NCI-H510A (cell line): ENCODE results near the gene TRABD2B.

Source experiments
- DNase-seq: peaks from one replicate; lab custom pipeline; 2025; lab: John Stamatoyannopoulos, UW

Gene TRABD2B

GRCh38 chr1:48021792-48022191 is 24.6 kb upstream of the TRABD2B start:
- DNase-seq, result no peak

- DNase-seq, result no peak
Observed at GRCh38 chr1:48019714-48020315, 22.6 kb upstream of the TRABD2B start.

DNA sequence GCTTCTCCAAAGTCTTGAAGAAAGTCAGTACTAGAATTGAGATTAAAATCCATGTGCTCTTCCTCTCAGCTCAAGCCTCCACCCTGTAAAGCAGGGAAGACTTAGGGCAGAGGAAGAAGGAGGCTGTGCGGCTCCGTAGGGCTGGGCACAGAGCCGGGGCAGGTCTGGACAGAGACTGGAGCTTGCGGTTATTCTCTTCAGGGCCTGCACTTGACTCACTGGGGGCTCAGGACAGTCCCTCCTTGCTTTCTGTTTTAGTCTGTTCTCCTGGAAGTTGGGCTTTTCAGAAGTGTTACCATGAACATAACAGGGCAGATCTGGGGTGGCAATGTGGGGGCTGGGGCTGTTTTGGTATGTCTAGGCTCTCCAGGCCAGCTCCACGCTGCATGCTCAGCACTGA is 21.6 kb upstream of the TRABD2B start:
- no peak for DNase-seq

- DNase-seq, result no peak
Observed at GRCh38 chr1:48017716-48018115, 20.5 kb upstream of the TRABD2B start.

DNA sequence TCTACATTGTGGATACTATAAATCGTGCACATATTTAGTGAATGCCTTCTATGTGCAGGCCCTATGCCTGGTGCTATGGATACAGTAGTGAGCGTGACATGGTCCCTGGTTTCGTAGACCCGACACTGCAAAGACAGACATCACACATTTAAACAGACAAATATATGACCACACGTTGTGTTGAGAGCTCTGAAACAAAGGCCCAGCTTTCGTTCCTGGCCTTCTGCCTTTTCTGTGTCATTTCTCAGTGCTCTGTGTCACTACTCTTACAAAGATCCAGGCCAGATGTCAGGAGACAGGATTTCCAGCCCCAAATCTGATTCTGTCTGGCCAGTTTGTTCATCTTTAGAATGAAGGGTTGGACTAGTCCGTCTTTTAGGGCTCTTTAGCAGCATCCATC is 19.3 kb upstream of the TRABD2B start:
- no peak for DNase-seq

GRCh38 chr1:48013270-48013669 is 16.1 kb upstream of the TRABD2B start:
- no peak for DNase-seq

- DNase-seq, result no peak
Observed at GRCh38 chr1:48007047-48007446, 9.9 kb upstream of the TRABD2B start.

- DNase-seq, result no peak
Observed at GRCh38 chr1:48006264-48006663, 9.1 kb upstream of the TRABD2B start.

DNA sequence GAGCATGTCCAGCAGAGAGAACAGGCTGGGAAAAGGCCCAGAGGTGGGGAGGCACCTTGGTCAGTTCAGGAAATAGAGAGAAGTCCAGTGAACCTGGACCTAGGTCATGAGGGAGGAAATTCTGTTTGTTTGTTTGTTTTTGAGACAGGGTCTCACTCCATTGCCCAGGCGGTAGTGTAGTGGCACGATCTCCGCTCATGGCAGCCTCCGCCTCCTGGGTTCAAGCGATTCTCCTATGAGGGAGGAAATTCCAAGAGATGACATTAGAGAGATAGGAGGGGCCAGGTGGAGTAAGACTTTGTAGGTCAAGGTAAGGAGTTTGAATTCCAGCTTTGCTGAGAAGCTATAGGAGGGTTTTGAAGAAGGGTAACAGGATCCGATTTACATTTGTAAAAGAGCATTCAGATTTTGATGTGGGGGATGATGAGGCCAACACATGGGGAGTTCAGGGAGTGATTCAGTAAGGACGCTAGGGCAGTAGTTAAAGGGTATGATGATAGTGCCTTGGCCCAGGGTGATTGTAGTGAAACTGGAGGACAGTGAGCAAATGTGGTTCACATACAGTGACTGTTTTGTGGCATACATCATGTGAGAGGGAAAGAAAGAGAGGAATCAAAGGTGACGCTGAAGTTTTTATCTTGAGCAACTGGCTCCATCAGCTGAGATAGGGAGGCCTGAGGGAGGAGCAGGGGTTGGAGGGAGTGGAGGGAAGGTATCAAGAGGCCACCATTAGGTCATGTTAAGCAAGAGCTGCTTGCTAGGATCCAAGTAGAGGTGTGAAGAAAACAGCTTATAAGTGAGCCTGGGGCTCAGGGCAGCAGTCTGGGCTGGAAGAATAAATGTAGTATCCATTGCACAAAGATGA is 8.3 kb upstream of the TRABD2B start:
- DNase-seq, result no peak

- peak; percentile 20 for DNase-seq
Observed at GRCh38 chr1:48003741-48004531, 6.8 kb upstream of the TRABD2B start.

GRCh38 chr1:48002142-48002541 is 5.0 kb upstream of the TRABD2B start:
- no peak for DNase-seq

GRCh38 chr1:48001696-48002095 is 4.5 kb upstream of the TRABD2B start:
- DNase-seq, result no peak

DNA sequence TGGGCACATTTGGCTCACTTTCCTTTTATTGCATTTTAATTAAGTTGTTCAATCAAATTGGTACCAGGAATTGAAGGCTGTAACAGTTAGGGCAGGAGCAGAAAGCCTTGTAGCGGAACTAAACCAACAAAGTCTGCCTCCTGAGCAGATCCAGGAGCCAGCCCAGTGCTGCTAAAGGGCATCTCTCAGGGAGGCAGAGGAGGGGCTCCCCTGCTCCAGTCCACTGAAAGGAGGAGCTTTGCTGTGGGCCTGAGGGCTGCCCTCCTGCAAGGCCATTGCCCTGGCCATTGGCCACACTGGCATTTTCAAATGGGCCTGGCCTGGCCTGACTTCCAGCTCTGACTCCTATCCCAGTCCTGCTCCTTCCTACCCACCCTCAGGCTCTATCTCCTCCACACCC is 3.7 kb upstream of the TRABD2B start:
- DNase-seq, result no peak

GRCh38 chr1:47999097-47999496 is 1.9 kb upstream of the TRABD2B start:
- no peak for DNase-seq

GRCh38 chr1:47998396-47998990 is 1.3 kb upstream of the TRABD2B start:
- DNase-seq, result no peak

- no peak for DNase-seq
Observed at GRCh38 chr1:47996406-47997226, 569 bp downstream of the TRABD2B start.

GRCh38 chr1:47996060-47996405 is 1.2 kb downstream of the TRABD2B start:
- no peak for DNase-seq

- no peak for DNase-seq
Observed at GRCh38 chr1:47995306-47996050, 1.7 kb downstream of the TRABD2B start.

DNA sequence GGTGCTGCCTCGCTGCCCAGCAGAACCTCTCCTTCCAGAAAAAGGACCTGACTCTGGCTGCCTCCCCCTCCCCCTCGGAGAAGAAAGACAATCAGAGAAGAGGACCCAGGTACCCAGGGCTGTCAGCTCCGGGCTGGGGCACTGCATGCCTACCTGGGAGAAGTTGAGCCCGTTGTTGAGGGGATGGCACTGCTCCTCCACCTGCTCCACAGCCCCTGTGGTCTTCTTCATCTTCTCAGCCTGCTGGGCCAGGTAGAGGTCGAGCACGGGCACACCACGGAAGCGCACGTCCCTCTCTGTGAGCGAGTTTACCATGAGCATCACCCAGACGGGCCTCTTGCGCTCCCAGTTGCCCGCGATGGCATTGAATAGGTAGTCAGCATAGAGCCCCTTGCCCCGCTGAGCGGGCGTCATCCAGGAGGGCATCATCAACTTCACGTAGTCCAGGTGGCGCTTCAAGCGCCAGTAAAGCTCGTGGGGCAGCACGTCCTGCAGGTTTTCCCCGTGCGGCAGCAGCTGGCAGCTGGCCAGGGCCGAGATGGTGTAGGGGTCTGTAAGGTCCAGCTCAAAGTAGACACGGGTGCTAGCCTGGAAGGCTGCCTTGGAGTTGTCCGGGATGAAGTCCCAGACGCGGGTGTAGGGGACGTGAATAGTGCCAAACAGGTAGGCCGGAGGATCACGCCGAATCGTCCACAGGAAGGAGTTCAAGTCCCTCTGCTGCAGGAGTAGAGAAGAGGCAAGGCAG is 3.1 kb downstream of the TRABD2B start:
- no peak for DNase-seq

DNA sequence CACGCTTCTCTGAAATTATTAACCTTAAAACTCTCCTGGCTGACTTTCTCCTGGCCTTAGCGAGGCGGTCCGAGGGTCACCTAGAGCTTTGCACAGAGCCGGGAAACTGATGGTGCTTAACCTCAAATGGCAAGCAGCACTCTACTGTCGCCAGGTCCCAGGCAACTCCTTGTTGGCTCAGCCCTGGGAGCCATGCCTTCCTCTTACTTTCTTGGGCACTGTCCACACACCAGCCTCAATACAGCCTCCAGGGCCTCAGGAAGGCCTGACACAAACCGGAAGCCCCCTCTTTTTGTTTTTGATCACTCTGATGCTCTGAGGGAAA is 3.8 kb downstream of the TRABD2B start:
- DNase-seq, result no peak
